Measurements from ENCODE around the gene GGT6. TPM values are rescaled to one million over a fixed set of nuclear protein-coding genes. Genes with fewer than 3 reads are reported as not detected.

Gene GGT6
- polyA plus RNA-seq, 4 donors, result 0.19 to 11.3 (median 7.6) TPM

DNA sequence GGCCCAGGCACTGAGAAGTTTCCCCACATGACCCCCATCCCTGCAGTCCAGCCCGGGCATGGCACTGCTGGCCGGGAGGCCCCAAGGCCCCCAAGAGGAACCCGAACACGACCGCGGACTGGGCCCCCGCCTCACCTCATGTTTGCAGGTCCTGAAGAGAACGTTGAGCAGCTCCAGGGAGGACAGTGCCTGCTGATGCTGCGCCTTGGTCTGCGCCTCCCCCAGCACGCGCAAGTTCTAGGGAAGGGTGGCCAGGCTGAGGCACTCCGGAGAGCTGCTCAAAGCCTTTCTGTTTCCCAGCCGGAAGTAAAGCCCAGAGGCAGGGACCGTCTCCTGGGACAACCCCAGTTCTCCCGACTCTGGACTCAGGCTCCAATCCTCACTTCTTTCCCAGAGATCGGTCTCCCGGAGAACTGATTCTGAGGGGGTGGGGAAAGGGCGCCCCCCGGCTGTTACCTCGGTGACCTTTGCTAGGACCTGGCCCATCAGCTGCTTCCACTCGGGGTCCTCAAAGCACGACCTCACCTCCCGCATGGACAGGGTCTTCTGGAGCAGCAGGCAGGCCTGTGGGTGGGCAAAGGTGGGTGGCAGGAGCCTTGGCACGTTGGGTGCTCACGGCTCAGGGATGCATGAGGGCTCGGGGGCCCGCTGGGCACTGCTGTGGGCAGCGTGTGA is 18.9 kb downstream of the GGT6 start:
- DNase-seq (ENCODE audit: low read depth in 4 of 4, low spot score in 3 of 4), result no peak

DNA sequence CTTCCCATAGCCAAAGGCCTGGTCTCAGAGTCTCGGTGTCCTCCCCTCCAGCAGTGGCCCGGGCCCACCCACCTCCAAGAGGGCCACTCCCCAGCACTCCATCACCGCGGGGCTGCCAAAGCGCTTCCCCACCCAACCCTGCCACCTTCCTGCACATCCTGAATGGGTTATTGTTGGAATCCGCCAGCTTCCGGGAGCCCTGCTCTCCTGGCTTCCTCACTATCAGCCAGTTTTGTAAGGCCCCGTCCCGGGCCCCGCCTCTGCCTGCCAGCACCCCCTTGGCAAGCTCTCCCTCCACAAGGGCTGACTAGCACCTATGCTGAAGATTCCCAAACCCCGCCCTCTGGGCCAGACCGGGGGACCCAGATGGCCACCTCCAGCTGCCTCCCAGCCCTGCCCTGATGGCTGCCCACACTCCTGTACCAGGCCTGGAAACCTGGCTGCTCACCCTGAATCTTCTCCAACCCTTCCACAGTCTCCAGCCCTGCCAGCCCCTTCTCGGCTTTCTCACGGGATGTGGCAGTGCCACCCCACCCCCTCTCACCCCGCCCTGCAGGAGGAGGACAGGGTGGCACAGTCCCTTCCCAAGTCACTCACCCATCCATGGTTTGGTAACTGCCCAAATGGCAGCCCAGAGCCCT is 19.6 kb downstream of the GGT6 start:
- no peak for DNase-seq (ENCODE audit: low read depth in 4 of 4, low spot score in 3 of 4)

DNA sequence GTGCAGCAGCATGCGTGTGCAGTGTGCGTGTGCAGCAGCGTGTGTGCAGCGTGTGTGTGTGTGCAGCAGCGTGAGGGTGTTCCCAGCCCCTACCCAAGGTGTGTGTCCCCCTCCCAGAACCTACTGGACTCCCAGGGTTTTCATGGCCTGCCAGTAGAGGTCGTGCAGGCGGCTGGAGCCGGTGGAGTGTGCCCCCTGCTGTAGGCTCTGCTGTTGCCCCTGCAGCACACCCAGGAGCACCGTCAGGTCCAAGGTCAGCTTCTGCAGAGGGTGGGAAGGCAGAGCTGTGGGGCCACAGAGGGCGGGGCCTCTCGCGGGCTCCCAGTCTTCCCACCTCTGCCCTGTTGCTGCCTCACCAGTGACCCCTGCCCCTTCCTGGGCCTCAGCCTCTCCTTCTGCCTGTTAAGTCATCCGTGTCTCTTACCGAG is 20.1 kb downstream of the GGT6 start:
- DNase-seq (ENCODE audit: low read depth in 4 of 4, low spot score in 3 of 4), result no peak

DNA sequence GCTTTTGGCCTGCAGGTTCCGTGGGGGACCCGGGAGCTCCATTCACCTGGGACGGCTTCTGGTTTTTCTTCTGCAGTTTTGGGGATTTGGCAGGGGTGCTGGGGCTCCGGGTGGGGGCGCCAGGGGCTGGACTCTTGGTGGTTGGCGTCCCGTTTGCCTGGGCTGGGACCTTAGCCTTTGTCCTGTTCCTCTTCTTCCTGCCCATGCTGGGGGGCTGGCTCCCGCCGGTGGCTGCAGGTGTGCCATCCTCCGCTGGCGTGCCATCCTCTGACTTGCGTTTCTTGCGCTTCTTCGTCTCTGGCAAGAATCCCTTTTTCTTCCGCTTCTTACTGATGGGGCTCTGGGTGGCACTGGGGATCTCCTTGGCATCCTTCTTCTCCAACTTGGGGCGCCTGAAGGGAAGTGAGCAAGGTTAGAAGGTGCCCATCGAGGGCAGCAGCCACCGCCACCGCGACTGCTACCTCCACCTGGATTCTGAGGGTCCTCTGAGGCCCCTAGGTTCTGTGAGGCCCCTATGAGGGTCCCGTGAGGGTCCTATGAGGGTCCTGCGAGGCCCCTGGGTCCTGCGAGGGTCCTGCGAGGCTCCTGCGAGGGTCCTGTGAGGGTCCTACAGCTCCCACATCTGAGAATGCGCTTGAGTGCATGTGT is 20.7 kb downstream of the GGT6 start:
- no peak for DNase-seq (ENCODE audit: low read depth in 4 of 4, low spot score in 3 of 4)

DNA sequence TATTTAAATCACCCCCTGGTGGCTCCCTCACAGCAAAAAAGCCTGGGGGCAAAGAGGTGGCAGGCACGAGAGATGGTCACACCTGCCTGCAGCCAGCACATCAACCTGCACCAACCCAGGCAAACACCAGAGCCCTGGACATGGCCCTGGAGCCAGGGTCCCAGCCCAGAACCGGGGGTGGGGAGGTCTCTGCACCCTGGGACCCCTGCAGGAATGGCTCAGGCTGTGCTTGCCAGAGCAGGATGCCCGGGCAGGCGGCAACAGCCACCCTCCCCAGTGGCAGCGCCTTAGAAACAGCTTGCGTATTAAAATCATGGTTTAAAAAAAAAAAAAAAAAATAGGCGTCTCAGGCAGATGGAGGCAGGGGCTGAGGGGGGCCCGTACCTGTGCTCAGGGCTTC is 21.4 kb downstream of the GGT6 start:
- no peak for DNase-seq (ENCODE audit: low read depth in 4 of 4, low spot score in 3 of 4)

DNA sequence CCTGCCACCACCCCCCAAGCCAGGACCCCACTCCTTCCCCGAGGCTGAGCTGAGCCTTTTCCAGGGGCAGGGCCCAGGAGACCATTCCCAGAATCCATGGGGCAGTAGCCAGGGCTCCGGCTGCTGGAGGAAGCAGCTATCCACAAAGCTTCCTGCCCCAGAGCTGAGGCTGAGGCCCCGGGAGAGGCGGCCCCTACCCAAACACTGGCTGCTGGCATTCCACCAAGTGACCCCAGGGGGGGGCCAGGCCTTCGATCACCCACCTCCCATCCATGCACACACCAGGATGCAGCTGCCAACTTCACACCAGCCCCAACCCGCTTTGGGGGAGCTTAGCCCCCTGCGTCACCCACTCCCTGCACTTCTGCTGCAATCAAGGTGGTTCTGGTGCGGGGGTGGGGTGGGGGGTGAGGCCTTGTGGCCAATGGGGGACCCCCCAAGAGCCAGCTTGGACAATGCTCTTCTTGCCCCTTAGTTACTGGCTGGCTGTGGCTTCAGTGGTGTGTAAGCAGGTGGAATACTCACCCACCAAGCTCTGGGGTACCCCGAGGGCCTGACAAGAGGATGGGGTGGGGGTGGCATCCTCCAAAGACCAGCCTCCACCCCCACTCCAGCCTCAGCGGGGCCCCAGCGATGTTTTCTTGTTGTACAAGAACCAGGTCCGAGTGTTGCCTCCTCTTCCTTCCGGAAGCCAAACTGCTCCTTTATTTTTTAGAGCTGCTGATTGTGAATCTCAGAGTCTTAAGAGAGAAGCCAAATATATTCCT is 22.0 kb downstream of the GGT6 start:
- no peak for DNase-seq (ENCODE audit: low read depth in 4 of 4, low spot score in 3 of 4)

DNA sequence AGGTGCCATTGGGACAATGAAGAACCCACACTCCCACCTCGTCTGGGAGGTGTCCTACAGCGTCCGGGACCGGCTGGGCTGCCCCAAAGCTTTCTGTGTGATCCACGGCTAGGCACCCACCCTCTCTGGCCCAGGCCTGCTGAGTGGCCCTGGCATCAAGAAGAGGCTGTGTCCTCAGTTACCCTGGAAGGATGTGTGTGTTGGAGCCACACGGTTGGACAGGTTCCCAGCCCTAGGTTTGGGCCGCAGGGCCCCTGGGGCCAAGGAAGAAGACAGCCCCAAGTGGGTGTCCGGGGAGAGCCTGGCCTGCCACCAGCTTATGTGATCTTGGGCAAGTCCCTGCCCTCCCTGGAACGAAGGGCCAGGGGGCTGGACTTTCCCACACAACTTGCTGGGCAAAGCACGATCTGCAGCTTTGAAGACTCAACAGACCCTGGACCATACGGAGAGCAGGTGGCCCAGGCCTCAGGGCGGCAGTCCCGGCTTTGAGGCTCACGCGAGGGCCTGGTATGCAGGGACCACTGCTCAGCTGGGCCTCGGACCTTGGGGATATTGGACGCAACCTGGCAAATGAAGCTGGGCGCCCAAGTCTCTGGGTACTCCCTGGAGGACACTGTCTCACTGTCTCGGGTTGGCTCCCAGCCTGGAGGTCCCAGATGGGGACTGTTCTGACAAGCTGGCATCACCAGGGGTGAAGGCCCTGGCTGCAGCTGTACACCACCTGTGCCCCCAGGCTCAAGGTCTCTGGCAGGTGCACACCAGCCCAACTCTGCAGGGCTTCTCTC is 22.7 kb downstream of the GGT6 start:
- DNase-seq (ENCODE audit: low read depth in 4 of 4, low spot score in 3 of 4), result no peak

DNA sequence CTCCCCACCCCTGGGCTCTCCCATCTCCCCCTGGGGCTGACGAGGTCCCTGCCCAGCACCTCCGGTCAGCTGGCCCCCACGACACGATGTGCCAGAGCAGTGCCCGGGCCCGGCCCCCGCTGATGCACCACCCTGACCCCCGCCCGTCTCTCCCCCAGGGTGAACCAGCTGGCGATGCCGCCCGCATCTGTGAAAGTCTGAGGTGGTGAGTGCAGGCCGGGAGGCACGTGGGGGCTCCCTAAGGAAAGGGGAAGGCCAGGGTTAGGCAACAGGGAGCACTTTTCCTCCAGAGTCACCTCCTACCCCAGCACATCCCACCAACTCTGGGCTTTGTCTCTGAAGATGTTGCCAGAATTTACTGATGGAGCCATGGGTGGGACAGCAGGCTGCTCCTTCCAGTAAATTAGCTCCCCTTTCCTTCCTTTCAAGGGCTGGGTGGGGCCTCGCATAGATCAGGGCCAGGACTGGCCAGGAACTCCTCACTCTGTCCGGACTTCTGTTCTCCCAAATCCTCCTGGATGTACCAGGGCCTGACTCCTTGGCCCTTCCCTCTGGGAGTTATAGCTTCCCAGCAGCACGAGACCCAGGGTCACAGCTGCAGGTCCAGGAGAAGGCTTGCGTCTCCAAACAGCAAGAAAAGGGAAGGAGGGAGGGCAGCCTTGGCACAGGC is 23.5 kb downstream of the GGT6 start:
- no peak for DNase-seq (ENCODE audit: low read depth in 4 of 4, low spot score in 3 of 4)

DNA sequence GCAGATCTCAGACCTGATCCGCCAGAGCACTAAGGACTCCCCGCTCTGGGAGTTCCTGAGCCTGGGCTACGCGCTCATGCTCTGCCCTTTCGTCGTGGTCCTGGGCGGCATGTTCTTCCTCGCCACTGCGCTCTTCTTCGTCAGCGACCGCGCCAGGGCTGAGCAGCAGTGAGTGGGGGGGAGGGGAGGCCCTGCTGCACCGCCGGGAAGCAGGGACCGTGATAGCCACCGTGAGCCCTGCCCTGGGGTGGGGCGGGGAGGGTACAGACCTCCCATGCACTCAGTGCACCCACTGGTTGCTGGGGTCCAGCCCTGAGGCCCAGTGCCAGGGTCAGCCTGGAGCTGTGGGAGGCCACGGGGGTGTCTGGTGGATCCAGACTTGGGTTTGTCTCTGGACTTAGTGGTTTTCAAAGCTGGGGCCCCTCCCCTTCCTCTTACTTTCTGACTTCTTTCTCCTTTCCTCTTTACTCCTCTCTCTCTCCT is 24.1 kb downstream of the GGT6 start:
- no peak for DNase-seq (ENCODE audit: low read depth in 4 of 4, low spot score in 3 of 4)

DNA sequence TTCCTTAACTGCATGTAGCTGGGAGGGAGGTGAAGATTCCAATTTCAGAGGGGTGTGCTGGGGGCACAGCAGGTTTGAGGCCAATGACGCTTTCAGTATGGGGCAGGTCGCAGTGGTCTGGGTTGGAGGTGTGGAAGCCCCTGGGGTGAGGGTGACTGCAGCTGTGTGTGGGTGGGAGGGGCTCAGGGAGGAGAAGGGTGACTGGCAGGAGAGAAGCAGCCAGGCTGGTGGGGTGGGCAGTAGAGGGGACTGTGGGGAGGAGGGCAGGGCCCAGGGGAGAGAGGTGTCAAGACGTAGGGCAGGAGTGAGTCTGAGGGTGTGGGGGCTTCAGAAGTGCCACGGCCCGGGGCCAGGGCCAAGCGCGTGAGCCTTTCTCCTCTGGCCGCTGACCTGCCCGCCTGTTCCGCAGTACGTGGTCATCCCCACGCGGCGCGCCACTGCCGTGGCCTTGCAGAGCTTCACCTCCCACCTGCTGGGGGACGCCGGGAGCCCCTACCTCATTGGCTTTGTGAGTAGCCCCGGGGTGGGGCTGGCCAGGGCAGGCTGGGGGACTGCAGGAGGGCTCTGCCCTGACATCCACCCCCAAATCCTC is 24.6 kb downstream of the GGT6 start:
- no peak for DNase-seq (ENCODE audit: low read depth in 4 of 4, low spot score in 3 of 4)

DNA sequence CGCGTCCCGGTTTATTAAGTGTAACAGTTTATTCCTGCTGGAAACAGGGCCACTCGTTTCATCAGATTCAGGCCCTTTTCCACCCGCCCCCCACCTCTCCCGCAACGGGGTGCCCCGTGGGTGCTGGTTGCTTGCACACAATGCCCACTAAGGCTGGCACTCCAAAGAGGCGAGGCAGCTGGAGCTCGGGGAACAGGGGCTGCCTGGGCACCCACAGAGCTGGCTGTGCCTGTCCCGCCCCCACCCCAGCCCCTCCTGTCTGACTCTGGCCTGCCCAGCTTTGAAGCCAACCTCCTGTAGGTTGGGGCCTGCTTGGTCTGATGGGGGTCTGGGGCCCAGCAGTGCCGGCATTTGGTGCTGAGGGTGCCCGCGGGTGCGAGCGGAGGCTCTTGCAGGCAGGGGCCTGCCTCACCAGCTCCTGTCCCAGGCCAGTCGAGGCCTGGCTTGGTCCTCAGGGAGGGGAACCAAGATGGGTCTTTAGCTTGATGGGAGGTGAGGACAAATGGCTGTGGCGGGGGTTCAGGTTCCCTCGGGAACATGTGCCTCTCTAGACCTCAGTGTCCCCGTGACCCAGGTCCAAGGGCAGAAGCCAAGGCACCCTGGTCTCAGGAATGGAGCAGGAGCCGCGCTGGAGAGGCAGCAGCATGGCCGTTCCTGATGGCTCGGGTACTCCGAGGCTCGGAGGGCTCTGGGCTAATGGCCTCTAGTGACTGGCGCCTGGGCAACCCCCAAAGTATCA is 25.3 kb downstream of the GGT6 start:
- DNase-seq (ENCODE audit: low read depth in 4 of 4, low spot score in 3 of 4), result no peak

DNA sequence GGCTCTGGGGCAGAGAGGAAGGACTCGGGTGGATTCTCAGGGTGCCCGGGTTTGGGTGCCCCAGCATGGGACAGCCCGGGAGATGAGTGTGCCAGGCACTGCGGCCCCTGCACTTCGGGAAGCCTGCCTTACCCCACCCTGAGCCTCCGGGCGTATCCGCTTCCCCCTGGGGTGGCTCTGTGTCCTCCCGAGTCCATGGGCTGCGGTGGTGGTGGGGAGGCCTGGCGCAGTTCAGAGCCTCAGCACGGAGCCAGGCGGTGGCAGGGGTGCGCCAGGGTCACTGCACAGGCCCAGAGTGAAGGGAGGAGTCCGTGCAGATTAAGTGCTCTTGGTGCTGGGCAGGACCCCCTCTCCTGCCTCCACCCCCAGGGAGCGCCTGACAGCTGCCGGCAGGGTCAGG is 25.9 kb downstream of the GGT6 start:
- no peak for DNase-seq (ENCODE audit: low read depth in 4 of 4, low spot score in 3 of 4)

DNA sequence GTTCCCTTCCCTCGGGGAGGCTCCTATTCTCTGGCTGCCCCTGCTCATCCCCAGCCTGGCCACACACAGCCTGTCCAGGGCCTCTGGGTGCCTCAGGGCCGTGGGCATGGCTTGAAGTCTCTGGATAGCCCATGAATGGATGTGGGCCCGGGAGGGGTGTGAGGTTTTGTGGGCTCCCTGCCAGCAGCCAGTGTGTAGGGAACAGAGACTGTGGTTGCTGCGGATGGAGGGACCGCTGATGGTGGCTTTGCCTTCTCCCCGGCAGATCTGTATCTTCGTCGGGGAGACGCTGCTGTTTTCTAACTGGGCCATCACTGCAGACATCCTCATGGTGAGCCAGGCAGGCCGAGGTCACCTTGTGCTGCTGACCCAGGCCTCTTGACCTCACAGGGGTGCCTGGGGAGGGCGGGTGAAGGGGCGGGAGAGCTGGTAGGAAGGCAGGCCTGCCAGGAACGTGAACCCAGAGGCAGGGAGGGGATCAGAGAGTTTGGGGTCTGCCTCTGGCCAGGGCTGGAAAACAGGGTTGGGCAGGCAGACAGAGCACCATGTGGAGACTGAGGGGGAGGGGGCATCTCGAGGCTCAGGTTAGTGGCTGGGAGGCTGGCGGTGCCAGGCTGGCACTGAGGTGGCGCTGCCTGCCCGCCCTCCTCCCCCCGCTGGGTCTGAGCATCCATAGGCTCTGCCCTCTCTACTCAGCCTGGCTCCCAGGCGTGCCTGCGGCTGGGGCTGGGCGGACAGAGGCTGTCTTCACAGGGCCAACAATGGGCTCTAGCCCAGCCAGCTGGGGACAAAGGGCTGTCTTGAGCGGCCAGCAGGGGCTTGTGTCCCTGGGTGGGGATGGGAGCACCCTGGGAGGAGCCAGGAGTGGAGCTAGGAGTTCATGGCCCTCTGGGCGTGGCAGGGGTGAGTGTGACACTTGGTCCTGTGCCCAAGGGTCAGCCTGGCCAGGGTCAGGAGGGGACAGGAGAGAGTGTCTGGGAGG is 26.6 kb downstream of the GGT6 start:
- no peak for DNase-seq (ENCODE audit: low read depth in 4 of 4, low spot score in 3 of 4)

DNA sequence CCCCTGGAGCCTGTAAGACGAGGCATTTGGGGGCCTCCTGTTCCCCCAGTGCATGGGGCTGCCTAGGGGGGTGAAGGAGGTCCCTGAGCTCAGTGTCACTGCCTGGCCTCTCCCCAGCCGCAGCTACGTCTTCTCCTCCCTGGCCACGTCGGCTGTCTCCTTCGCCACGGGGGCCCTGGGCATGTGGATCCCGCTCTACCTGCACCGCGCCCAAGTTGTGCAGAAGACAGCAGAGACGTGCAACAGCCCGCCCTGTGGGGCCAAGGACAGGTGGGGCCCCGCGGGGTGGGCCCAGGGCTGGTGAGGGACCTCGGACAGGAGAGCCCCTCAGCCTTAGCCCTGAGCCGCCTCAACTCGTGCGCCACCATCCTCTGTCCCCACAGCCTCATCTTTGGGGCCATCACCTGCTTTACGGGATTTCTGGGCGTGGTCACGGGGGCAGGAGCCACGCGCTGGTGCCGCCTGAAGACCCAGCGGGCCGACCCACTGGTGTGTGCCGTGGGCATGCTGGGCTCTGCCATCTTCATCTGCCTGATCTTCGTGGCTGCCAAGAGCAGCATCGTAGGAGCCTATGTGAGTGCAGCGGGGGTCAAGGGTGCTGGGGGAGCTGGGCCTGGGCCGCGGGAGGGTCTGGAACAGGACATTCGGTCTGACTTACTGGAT is 27.4 kb downstream of the GGT6 start:
- DNase-seq (ENCODE audit: low read depth in 4 of 4, low spot score in 3 of 4), result no peak

DNA sequence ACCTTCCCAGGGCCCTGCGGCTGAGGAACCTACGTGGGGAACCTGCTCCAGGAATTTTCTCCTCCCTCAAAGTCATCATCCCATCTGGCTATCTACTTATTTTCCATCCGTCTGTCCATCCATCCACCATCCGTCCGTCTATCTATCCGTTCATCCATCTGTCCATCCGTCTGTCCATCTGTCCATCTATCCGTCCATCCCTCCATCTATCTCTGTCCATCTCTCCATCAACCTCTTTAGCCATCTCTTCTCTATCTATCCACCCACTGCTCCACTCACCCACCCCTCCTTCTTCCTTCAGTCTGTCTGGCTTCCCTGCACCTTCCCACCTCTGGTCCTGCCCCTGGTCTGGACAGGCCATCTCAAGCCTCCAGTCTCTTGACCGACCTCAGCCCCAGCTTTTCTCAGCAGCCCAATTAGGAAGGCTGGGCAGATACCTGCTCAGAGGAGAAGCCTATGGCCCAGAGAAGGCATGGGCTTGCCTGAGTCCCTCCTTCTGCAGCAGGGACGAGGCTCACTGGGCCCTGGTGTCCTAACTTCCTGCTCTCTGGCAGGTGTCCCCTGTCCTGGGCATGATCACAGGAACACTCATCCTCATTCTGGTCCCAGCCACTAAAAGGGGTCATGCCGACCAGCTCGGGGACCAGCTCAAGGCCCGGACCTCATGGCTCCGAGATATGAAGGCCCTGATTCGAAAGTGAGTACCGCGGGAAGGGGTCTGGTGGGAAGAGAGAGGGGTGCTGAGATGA is 28.2 kb downstream of the GGT6 start:
- DNase-seq (ENCODE audit: low read depth in 4 of 4, low spot score in 3 of 4), result no peak

All from left renal pelvis (tissue), 4 donors.